Measurements from ENCODE around the gene AGFG2. TPM values are rescaled to one million over a fixed set of nuclear protein-coding genes. Genes with fewer than 3 reads are reported as not detected.

AGFG2 gene
- total and polyA plus RNA-seq, 2 of the 13 experiments (the other 11 are each of a cell fraction or from before 2014, with no cell fraction given) = 125 to 132 TPM

DNA sequence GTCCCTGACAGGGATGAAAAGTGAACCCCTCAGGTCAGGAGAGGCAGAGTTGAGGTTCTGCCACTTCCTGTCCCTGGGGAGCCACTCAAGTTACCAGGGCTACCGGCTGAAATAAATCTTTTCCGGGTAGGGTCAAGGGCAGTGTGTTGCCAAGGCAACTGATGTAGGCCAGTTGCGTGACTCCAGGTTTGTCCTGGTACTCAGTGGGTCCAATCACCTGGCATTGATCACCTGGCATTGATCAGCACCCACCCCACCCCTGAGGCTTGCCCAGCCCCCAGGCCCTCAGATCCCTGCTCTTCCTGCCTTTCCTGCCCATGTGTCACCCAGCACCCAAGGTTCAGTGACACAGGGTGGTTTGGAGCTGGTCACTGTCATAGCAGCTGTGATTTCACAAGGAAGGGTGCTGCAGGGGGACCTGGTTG, 28.8 kb downstream of the AGFG2 start (continued):
- TF ChIP-seq MTA1 (CRISPR knock-in tag; IDR thresholded peaks at IDR 0.05; ENCODE audit: borderline replicate concordance) = no peak
- TF ChIP-seq ZNF260 (CRISPR knock-in tag; IDR thresholded peaks at IDR 0.05; ENCODE audit: borderline replicate concordance, low read depth) = no peak
- TF ChIP-seq, protein P1, sequence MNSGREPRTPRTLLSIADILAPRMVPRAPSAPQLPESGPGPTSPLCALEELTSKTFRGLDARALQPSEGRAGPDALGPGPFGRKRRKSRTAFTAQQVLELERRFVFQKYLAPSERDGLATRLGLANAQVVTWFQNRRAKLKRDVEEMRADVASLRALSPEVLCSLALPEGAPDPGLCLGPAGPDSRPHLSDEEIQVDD (CRISPR knock-in tag; IDR thresholded peaks at IDR 0.05; ENCODE audit: borderline replicate concordance) = no peak
- no peak for TF ChIP-seq ZSCAN30 (CRISPR knock-in tag; IDR thresholded peaks at IDR 0.05)
- TF ChIP-seq, protein P2, sequence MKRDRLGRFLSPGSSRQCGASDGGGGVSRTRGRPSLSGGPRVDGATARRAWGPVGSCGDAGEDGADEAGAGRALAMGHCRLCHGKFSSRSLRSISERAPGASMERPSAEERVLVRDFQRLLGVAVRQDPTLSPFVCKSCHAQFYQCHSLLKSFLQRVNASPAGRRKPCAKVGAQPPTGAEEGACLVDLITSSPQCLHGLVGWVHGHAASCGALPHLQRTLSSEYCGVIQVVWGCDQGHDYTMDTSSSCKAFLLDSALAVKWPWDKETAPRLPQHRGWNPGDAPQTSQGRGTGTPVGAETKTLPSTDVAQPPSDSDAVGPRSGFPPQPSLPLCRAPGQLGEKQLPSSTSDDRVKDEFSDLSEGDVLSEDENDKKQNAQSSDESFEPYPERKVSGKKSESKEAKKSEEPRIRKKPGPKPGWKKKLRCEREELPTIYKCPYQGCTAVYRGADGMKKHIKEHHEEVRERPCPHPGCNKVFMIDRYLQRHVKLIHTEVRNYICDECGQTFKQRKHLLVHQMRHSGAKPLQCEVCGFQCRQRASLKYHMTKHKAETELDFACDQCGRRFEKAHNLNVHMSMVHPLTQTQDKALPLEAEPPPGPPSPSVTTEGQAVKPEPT (CRISPR knock-in tag; IDR thresholded peaks at IDR 0.05; ENCODE audit: low read depth) = no peak; the same call in 1 of the 2 replicates
- TF ChIP-seq, protein P3, sequence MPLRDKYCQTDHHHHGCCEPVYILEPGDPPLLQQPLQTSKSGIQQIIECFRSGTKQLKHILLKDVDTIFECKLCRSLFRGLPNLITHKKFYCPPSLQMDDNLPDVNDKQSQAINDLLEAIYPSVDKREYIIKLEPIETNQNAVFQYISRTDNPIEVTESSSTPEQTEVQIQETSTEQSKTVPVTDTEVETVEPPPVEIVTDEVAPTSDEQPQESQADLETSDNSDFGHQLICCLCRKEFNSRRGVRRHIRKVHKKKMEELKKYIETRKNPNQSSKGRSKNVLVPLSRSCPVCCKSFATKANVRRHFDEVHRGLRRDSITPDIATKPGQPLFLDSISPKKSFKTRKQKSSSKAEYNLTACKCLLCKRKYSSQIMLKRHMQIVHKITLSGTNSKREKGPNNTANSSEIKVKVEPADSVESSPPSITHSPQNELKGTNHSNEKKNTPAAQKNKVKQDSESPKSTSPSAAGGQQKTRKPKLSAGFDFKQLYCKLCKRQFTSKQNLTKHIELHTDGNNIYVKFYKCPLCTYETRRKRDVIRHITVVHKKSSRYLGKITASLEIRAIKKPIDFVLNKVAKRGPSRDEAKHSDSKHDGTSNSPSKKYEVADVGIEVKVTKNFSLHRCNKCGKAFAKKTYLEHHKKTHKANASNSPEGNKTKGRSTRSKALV (CRISPR knock-in tag; IDR thresholded peaks at IDR 0.05) = no peak
- TF ChIP-seq, protein P4, sequence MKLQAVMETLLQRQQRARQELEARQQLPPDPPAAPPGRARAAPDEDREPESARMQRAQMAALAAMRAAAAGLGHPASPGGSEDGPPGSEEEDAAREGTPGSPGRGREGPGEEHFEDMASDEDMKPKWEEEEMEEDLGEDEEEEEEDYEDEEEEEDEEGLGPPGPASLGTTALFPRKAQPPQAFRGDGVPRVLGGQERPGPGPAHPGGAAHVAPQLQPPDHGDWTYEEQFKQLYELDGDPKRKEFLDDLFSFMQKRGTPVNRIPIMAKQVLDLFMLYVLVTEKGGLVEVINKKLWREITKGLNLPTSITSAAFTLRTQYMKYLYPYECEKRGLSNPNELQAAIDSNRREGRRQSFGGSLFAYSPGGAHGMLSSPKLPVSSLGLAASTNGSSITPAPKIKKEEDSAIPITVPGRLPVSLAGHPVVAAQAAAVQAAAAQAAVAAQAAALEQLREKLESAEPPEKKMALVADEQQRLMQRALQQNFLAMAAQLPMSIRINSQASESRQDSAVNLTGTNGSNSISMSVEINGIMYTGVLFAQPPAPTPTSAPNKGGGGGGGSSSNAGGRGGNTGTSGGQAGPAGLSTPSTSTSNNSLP (IDR thresholded peaks at IDR 0.05; ENCODE audit: low read depth, low read length) = peak; percentile 23; the same call in 1 of the 2 replicates
- no peak for TF ChIP-seq SOX6 (IDR thresholded peaks at IDR 0.05)
- no peak for TF ChIP-seq SOX6 (CRISPR knock-in tag; IDR thresholded peaks at IDR 0.05)
- no peak for TF ChIP-seq AGO2 (optimal IDR thresholded peaks at IDR 0.05; ENCODE audit: low read depth, low read length)
- TF ChIP-seq, protein P5, sequence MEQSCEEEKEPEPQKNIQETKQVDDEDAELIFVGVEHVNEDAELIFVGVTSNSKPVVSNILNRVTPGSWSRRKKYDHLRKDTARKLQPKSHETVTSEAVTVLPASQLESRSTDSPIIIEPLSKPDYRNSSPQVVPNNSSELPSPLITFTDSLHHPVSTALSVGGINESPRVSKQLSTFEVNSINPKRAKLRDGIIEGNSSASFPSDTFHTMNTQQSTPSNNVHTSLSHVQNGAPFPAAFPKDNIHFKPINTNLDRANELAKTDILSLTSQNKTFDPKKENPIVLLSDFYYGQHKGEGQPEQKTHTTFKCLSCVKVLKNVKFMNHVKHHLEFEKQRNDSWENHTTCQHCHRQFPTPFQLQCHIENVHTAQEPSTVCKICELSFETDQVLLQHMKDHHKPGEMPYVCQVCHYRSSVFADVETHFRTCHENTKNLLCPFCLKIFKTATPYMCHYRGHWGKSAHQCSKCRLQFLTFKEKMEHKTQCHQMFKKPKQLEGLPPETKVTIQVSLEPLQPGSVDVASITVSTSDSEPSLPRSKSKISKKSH (CRISPR knock-in tag; IDR thresholded peaks at IDR 0.05; ENCODE audit: borderline replicate concordance) = no peak
- no peak for TF ChIP-seq RXRB (CRISPR knock-in tag; IDR thresholded peaks at IDR 0.05; ENCODE audit: borderline replicate concordance)
- TF ChIP-seq ZZZ3 (CRISPR knock-in tag; IDR thresholded peaks at IDR 0.05; ENCODE audit: borderline replicate concordance) = no peak
- no peak for TF ChIP-seq MBD4 (IDR thresholded peaks at IDR 0.05; ENCODE audit: borderline replicate concordance, low read length)
- TF ChIP-seq, protein P6, sequence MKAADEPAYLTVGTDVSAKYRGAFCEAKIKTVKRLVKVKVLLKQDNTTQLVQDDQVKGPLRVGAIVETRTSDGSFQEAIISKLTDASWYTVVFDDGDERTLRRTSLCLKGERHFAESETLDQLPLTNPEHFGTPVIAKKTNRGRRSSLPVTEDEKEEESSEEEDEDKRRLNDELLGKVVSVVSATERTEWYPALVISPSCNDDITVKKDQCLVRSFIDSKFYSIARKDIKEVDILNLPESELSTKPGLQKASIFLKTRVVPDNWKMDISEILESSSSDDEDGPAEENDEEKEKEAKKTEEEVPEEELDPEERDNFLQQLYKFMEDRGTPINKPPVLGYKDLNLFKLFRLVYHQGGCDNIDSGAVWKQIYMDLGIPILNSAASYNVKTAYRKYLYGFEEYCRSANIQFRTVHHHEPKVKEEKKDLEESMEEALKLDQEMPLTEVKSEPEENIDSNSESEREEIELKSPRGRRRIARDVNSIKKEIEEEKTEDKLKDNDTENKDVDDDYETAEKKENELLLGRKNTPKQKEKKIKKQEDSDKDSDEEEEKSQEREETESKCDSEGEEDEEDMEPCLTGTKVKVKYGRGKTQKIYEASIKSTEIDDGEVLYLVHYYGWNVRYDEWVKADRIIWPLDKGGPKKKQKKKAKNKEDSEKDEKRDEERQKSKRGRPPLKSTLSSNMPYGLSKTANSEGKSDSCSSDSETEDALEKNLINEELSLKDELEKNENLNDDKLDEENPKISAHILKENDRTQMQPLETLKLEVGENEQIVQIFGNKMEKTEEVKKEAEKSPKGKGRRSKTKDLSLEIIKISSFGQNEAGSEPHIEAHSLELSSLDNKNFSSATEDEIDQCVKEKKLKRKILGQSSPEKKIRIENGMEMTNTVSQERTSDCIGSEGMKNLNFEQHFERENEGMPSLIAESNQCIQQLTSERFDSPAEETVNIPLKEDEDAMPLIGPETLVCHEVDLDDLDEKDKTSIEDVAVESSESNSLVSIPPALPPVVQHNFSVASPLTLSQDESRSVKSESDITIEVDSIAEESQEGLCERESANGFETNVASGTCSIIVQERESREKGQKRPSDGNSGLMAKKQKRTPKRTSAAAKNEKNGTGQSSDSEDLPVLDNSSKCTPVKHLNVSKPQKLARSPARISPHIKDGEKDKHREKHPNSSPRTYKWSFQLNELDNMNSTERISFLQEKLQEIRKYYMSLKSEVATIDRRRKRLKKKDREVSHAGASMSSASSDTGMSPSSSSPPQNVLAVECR (CRISPR knock-in tag; IDR thresholded peaks at IDR 0.05; ENCODE audit: borderline replicate concordance) = no peak
- no peak for TF ChIP-seq SMC3 (IDR thresholded peaks at IDR 0.05; ENCODE audit: low read length)
- TF ChIP-seq ZNF274 (CRISPR knock-in tag; IDR thresholded peaks at IDR 0.05) = no peak
- no peak for TF ChIP-seq HNRNPLL (IDR thresholded peaks at IDR 0.05; ENCODE audit: low read depth, low read length, poor library complexity, severe bottlenecking)
